Epidermal melanocyte (primary cell): ENCODE results near the gene DLX5.

Experiments
- DNase-seq: peaks from one replicate; pipeline ENCODE4 v3.0.0; 2011; ENCODE audit warnings: low spot score; ENCODE audit not compliant: insufficient read length

The DLX5 gene

DNA sequence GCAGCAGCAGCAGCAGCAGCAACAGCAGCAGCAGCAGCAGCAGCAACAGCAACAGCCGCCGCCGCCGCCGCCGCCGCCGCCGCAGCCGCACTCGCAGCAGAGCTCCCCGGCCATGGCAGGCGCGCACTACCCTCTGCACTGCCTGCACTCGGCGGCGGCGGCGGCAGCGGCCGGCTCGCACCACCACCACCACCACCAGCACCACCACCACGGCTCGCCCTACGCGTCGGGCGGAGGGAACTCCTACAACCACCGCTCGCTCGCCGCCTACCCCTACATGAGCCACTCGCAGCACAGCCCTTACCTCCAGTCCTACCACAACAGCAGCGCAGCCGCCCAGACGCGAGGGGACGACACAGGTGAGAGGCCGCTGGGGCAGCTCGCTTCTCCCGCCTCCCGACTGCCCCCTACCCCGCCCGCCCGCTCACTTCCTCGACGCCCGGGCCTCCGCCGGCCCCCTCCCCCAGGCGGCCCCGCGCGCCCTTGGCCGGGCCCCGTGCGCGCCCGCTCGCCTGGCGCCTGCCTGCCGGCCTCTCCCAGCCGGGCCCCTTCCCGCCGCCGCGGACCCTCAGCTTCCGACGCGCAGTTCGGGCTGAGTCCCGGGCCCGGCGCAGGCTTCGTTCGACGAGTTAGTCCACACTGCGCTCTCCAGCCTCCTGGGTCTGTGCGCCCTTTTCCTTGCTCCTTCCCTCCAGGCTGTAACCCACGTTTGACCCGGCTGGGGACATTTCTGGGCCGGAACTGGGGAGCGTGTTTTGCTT lies 18.4 kb downstream of the DLX5 start:
- DNase-seq, result no peak

DNA sequence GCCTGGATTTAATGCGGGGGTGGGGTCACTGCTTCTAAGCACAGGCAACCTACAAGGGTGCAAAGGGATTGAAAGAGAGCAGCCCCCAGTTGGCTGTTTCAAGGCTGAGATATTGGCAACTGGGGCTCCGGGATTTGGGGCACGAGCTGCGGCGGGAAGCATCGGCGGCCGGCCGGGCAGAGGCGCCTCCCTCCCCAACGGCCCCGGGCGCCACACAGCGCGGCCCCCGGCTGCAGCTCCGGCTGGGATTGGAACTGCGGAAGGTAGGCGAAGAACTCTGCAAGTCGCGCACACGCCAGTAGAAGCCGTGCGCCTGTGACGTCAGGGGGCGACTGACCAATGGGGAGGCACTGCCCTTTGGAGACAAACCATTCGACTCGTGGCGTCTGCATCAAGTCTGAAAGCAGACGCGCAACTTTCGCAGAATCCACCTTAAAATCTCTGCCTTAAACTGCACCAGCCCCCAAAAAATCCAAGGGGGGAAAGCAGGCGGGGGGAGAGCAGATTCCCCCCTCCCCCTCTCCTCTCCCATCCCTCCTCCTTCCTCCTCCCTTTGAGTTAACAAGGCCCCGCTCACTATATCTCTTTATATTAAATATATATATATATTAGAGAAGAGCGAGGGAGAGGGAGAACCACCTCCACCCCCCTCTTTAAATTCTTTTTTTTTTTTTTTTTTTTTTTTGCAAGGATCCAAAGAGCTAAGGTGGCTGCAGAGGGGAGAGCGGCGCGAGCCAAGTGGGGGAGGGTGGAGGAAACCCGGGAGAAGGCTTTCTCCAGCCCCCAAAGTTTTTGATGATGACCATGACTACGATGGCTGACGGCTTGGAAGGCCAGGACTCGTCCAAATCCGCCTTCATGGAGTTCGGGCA lies 19.2 kb downstream of the DLX5 start, which contains the start of gene DLX6:
DLX6 (plus strand) TSS at position 371 of the 872 bp plus-strand sequence; CDS start at position 796, 425 bp downstream.
- no peak for DNase-seq

DNA sequence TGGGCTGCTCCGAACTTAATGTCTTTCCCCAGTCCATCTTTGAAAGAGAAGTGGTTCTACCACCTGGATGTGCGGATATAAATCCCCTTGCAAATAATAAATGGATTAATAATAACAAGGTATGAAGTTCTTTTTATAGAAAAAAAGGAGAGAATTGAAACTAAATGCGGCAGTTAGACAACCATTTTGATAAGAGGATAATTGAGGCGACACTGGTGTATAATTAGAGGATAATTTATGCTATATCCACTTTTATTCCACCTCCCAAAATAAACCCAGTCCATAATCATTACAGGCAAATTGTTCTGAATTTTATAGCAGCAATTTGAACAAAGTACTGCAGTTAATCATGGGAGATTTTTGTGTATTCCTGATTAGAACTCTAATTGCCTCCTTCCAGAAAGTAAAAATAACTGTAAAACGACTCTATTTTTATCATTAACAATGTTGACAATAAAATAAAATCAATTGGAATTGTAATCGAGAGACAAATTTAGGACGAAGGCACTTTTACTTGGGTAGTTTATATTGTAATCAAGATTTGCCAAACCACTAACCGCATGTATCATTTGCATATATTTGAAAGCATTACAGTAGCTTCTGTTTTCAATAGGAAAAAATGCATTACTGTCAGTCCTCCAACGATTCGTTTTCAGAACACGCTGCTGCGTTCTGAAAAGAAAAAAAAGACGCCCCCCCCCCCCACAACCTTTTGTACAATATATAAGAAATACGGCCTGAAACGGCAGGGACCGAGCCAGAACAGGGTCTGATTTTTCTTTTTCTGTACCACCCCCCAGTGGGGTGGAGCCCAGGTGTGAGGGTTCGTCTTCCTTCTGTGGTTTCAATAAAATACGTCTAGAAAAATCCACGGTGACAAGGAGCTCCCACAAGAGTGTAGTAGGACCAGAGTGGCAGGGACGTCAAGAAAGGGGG lies 20.1 kb downstream of the DLX5 start:
- DNase-seq, result no peak

DNA sequence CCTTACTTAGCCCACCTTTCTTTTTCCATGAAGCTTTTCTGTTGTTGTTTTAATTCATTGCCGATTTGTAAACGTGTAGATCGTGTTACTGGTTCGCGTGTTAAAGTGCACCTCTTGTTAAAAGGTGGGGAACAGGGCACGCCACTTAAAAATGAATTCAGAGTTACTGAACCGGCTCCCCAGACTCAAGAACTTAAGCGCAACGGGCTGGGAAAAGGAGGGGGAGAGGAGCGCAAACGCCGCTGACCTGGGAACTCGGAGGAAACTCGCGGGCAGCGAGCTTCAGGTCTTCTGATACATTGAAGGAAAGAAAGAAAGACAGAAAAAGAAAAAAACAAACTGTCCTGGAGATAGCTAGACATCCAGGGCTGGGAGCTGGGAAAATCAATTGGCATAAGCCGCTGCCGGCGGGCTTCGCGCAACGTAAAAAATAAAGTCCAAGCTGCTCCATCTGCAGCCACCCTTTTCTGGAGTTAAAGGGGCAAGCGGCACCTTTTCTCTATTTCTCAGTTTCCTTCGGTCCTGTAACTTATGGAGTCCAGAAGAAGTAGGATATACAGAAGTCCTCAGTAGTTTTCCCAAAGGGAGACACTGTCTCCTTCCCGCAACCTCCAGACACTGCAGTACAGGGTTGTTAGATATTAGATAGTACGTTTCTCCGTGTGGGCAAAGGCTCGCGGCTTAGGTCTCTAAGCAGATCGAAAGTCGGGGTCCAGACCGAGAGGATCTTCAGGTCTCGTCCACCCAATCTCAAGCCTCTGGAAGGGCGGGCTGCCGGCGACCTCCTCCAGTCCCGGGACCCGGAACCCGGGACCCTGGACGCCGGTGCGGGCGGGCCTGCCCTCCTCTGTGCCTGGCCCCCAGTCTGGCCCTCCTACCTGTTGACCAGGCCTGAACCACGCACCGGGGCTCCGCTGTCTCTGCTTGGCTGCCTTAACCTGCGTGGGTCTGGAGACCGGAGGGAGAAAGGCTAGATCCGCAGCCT lies 21.1 kb downstream of the DLX5 start:
- DNase-seq, result no peak

DNA sequence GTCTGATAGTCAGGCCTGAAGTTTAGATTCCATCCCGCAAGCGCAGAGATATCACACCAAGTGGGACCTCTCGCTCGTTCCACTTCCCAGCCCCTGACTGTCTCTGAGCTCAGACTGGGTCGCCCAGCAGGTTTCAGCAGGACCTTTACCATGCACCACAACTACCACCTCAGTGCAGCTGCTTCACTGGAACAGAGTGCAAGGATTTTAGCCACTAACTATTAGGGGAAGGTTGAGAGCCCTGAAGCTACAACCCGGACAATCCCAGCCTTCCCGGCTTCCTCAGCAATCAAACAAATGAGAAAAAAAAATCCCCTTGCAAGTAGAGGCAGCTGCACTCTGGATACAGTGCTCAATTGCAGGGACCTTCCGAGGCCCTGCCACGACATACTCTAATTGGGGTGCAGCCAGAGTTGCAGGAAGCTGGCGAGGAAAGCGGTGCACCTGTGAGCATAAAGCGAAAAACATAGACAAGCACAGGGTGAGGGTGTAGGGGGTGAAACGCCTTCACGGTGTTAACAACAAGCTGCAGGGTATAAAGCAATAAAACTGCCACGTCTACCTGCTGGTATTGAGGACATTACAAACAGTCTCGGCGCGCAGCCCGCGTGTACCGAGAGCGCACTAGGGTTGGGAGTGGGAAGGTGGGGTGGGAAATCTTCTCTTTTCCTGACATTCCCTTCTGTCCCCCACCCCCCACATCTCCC lies 21.9 kb downstream of the DLX5 start:
- no peak for DNase-seq

DNA sequence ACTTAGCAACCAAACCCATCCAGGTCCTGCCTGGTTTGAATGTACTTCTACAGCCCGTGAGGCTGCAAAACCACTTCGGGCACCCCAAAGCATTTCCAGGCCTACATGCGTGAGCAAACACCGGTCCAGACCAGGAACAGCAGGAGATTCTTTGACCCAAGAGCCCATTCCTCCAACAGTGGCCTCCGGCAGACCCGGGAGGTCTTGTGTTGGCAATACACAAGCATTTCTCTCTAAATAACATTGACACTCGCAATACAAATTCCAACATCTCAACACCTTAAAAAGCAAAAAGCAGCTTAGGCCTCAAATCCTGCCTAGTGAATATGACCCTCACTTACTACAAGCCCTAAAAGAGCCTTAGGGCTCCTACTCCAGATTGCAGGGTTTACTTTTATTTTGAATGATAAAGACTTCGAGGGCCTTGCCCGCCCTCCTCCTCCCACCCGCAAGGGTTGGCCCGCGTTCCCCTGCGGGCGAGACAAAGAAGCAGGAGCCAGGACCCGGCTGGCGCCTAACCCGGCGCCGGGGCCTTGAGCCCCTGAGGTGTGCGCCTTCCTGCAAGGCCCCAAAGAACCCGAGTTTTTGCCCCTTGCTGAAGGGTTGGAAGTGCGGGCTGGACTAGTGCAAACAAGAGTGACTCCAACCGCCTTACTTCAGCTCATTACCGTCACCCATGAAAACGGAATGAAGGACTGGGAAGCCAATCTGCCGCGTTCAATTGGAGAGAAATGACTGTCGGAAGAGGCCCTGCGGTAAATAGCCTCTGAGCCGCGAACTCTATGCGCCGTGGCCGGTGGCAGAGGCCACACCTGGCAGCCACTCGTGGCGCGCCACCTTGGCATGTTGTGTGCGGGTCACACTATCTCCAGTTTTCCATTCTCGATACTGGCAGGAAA lies 22.7 kb downstream of the DLX5 start:
- DNase-seq, result no peak

DNA sequence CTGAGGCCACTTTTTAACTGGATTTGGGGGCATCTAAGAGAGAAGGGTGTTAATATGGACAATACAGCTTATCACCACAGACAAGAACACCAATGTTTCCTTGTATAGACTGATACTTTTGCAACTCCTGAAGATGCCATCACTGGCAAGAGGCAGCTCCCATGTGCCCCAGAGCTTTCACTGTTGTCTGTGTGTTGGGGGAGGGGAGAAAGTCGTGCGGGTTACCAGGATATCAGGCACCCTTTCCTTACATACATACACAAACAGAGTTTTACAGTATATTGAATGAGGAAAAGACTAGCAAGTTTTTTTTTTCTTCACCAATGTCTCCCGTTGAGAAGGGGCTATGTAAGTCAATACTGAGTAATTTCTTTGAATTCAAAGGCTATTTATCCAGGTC lies 23.4 kb downstream of the DLX5 start:
- DNase-seq, result no peak

DNA sequence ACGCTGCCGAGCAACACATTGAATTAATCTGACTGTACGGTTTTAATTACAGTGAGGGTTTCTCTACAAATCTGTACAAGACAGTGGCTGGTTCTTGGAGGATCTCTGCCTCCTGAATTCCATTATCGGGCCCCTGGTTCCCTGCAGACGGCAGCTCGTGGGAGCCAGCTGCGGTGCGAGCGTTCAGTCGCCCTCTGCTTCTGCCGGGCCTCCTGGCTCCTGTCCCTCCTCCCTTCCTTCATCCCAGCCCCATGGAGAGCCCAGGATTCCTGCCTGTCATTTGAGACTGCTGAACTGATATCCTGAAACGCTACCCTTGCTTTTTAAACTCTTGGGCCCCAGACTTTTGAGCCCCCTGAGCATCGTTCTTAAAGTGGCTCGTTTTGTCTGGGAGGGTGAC lies 25.9 kb downstream of the DLX5 start:
- DNase-seq, result no peak

DNA sequence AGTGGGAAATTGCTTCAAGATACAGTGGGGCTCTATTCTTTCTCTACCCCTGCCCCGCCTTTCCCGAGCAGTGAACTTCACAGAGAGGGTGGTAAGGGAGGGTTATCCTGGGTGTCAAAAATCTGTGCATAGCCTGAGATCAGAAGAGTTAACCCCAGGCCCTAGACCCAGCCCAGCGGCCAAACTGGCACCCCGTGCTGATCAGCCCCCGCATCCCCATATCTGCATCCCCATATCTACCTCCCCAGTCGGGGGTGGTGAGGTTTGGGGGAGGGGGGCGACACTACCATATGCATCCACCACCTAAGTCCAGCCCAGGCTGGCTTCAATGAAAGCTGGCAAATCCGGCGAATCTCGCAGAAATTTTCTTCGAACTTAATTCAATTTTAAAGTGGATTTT lies 26.3 kb downstream of the DLX5 start:
- no peak for DNase-seq

DNA sequence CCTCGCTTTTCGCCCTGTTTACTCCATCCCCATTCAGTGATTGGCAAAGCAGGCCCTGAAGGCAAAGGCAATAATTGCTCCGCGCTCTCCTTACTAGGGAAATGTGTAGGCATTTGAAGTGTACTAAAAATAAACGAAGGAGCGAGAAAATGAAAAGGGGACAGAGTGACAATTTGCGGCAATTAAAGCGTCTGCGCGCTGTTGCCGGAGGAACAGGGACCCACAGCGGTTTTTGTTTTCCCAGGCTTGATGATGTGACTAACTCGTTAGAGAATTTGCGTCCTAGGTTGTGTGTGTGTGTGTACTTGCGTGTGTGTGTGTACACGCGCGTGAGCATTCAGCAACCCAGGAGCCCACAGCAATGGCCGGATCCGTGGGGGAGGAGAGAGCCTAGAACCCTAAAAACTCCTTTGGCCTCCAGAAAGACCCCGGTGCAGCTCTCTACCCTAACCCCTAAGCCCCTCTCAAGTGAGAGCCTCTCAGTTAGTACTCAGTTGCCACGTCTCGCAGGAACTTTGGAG lies 27.1 kb downstream of the DLX5 start:
- DNase-seq, result no peak

DNA sequence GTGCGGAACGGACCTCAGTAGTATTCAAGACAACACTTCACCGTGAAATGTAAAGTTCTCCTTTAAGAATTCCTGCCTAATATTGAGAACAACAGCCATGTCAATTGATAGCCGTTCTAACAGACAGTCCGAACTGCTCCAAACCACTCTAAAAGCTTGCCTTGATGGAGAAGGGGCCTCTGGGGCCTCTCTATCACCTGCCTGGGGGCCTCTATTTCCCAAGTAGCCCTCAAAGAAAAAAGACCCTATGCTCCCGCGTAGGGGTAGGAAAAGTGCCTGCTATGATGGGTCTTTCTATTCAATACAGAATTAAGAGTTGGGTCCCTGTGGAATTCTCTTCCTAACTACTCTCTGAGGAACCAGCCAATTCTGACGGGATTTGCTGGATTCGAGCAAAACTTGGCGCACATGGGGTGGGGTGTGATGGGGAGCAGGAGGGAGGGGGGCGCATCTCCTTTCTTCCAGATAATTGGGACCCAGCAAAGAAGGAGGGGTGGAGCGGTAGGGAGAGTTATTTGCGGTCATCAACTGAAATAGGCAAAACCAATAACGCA lies 27.6 kb downstream of the DLX5 start:
- DNase-seq, result no peak

DNA sequence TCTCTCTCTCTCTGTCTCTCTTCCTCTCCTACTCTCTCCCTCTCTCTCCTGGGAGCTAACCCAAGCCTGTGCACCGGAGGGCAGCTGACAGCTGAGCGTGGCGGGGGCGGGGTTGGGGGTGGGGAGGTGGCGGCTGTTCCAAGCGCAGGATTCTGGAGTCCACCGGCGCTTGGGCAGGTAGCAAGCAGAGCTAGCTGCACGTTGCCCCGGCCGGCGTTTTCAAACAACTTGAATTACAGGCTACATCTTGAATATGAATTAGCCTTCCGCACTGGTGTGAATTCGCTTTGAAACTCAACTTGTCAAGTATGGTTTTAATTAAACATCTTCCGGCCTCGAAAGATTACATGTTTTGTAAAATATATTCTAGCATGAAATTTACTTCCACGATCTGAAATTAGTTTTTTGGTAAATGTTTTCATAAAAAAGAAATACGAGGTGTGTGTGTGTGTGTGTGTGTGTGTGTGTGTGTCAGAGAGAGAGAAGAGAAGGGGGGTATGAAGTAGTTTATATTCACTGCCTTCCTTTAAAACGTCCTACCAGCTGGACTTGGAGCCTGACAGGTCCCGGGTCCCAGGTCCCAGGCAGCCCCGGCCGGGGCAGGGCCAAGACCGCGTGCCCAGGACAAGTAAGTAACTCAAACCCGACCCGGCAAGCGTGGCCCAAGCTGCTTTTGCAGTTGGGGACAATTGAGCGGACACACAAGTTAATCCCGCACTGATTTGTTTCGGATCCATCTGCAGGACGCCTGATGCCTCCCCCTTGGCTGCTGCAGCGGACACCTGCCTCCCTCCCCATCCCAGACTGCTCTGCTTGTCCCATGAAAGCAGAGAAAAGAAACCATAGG lies 28.3 kb downstream of the DLX5 start:
- DNase-seq, result no peak

DNA sequence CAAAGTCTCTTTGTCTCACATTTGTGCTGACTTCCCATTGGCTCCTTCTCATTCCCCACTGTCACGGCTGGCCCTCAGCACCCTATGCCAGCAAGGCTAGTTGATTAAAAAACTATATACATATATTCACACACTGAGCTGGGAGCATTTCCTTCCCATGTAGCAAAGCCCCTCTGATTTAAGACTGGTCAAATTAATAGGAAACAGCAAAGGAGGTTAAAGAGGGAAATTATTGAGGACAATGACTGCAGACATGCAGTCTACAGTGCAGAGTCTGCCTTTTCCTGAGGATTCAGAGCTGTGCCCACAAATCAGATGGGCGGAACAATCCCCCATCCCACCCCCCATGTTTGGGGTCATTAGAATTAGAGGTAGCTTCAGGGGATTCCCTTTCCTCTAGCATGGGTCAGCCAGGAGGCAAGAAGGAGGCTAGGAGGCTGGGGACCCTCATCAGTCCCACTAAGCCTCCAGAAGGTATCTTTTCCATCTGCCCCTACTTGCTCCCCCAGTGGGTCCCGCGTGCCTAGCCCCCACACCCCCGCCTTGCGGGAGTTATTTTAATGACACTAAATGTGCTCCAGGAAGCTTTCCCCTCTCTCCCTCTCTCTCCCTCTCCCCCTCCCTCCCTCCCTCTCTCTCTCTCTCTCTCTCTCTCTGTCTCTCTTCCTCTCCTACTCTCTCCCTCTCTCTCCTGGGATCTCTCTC lies 29.1 kb downstream of the DLX5 start:
- no peak for DNase-seq

DNA sequence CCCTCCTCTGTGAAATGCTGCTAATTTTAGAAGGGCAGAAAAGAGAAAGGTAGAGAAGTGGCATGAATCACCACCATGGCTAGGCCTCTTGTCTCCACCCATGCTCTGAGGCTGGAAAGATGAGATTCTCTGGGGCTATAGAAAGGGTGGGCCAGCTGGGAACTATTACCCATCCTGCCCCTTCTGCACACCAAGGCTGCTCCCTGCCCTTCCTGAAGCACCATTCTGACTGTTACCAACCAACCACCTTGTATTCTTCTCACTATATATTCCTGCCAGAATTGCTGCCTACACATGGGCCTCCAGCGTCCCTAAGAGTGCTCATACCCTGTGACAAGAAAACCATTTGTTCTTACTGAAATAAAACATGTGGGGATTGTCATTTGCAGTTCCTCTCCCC lies 30.7 kb downstream of the DLX5 start:
- DNase-seq, result no peak

DNA sequence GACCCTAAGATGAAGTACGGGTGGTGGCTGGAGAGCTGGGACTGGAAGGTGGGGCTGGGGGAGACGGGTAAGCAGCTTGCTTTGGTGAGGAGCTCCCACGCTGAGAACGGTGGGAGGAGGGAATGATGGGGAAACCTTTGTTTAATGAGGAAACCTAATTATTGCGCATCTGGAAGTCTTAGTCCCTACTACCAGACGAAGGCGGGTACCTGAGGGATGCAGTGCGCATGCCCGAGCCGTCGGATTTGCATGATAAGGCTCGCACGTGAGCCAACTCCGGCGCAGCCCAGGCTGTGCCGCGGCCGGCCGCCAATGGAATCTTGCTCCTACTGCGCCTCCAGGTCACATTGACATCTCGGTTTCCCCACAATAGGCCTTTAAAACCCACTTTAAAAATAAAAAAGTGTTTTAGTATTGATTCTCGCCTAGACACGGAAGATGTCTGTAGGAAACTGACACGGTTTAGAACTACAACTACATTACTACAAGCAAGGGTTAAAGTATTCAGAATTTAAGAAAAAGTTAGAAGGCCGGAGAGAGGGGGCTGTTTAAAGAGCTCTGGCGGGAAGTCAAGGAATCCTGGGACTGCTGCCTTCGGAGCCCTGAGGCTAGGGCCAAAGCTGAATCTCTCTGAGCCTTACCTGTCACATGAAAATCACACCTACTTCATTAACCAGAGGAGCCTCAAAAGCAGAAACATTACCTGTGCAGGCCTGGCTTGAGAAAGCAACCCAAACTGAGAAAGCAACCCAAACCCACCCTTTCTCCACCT lies 31.4 kb downstream of the DLX5 start:
- DNase-seq, result no peak
